Esophagus squamous epithelium (tissue), 4 donors: ENCODE measurements around the gene MEOX2.

Source experiments
- POLR2A ChIP-seq, 4 donors: fragments of 450-650 bp; IDR thresholded peaks; one replicate each; pipeline ENCODE4 v1.6.1; 2017; ENCODE audit warnings: antibody characterized with exemption in 4 of 4, mild to moderate bottlenecking in 4 of 4, moderate library complexity in 3 of 4
- TF ChIP-seq, protein P1 (sequence below), 6 experiments: fragments of 450-650 bp in 4 of 6; fragments of 200-600 bp in 2 of 6; sonication (generic) in 2 of 6; IDR thresholded peaks; one replicate each; pipeline ENCODE4 v1.5.1; 2016 to 2019; ENCODE audit warnings: antibody characterized with exemption in 6 of 6, mild to moderate bottlenecking in 4 of 6, moderate library complexity in 4 of 6

DNA sequence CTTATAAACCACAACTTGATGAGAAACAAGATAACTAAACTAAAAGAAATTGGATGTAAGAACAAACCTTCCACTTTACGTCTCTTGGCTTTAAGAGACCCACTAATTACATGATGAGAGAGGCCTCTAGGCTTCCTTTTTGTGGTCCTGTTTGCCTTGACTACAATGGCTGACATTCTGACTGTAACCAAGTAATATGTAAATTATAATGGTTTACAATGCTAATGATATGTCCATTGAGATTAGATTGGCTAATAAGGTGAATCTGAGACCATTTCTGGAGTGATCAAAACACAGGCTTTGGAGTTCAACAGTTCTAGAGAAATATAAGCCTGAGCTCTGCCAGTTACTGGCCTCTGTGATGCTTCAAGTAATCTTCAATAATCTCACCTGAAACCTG lies 85.3 kb downstream of the MEOX2 start:
- TF ChIP-seq POLR2A (IDR thresholded peaks at IDR 0.05), result no peak
- TF ChIP-seq, protein P1, sequence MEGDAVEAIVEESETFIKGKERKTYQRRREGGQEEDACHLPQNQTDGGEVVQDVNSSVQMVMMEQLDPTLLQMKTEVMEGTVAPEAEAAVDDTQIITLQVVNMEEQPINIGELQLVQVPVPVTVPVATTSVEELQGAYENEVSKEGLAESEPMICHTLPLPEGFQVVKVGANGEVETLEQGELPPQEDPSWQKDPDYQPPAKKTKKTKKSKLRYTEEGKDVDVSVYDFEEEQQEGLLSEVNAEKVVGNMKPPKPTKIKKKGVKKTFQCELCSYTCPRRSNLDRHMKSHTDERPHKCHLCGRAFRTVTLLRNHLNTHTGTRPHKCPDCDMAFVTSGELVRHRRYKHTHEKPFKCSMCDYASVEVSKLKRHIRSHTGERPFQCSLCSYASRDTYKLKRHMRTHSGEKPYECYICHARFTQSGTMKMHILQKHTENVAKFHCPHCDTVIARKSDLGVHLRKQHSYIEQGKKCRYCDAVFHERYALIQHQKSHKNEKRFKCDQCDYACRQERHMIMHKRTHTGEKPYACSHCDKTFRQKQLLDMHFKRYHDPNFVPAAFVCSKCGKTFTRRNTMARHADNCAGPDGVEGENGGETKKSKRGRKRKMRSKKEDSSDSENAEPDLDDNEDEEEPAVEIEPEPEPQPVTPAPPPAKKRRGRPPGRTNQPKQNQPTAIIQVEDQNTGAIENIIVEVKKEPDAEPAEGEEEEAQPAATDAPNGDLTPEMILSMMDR (IDR thresholded peaks at IDR 0.05), result no peak
